GM21737 (cell line): ENCODE measurements around the gene ZNF341.

Source experiments
- ATAC-seq: cut with Tn5 transposase; IDR thresholded peaks from one replicate; pipeline ENCODE4 v1.9.1; 2021; ENCODE audit warnings: mild to moderate bottlenecking, moderate library complexity; ENCODE audit not compliant: unreplicated experiment

Gene ZNF341

DNA sequence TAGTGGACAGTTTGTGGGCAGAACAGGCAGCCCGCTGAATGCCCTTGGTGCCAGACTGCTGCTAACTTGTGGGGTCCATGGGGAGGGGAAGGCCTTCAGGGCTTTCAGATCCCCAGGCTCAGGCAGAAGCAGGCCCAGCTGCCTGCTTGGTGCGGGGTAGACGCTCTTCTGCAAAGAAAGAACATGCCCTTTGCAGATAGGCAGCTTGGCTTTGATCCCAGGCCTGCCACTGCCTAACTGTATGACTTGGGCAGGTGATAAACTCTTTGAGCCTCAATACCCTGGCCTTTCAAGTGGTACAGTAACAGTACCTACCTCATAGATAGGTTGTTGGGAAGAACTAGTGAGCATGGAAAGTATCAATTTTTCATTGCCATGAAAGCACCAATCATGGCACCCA, 107.8 kb downstream of the ZNF341 start:
- no peak for ATAC-seq

- ATAC-seq, result no peak
These were observed 108.4 kb downstream of the ZNF341 start for GRCh38 chr20:33840160-33840559.

GRCh38 chr20:33840759-33841435, 109.1 kb downstream of the ZNF341 start:
- no peak for ATAC-seq

DNA sequence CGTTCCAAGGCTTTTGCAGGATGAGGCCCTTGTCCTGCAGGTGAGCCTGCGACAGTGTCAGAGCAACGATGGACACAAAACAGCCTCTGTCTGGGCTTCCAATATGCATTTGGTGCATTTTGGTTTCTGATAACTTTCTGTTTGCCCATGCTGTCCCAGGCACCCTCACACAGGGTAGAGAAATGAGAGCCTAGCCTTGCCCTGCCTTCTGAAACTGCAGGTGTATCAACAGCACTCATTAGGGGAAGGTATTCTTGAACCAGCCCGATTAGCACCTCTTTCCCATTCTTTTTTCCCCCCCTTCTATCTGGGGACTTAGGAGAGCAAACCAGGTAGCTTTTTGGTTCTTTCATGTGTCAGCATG, 109.6 kb downstream of the ZNF341 start:
- no peak for ATAC-seq
